Endodermal cell (in vitro differentiated cells): ENCODE results near the gene CLDN22. TPM values are rescaled to one million over a fixed set of nuclear protein-coding genes. Genes with fewer than 3 reads are reported as not detected.
"Not testable (repeated sequence)": the region's sequence is repeated elsewhere in the genome, so short reads cannot be mapped to it uniquely, and the experiment has no call there.

Source experiments
- DNase-seq: peaks from one replicate; pipeline ENCODE4 v3.0.0-alpha.2; 2017
- H3K27ac ChIP-seq: 2 replicates; pipeline ENCODE4 v1.5.1; 2013; ENCODE audit warnings: mild to moderate bottlenecking, low read depth, low read length, moderate library complexity
- H3K27me3 ChIP-seq: 2 replicates; pipeline ENCODE4 v1.6.1; 2013; ENCODE audit warnings: mild to moderate bottlenecking, low read length, moderate library complexity; ENCODE audit not compliant: insufficient read depth, control insufficient read depth, poor library complexity, severe bottlenecking
- H3K36me3 ChIP-seq: 2 replicates; pipeline ENCODE4 v1.7.0; 2013; ENCODE audit warnings: mild to moderate bottlenecking, low read length, moderate library complexity; ENCODE audit not compliant: control insufficient read depth, insufficient read depth
- H3K4me1 ChIP-seq: one replicate; pipeline ENCODE4 v1.7.0; 2013; ENCODE audit warnings: low read length; ENCODE audit not compliant: control insufficient read depth, insufficient read depth
- H3K4me3 ChIP-seq: 2 replicates; pipeline ENCODE4 v1.5.1; 2013; ENCODE audit warnings: mild to moderate bottlenecking, low read length, moderate library complexity
- H3K9ac ChIP-seq: 2 replicates; pipeline ENCODE4 v1.6.1; 2013; ENCODE audit warnings: mild to moderate bottlenecking, low read length, moderate library complexity; ENCODE audit not compliant: poor library complexity, severe bottlenecking; ENCODE audit errors: extremely low read depth
- H3K9me3 ChIP-seq: 2 replicates; pipeline ENCODE4 v1.6.1; 2013; ENCODE audit warnings: mild to moderate bottlenecking, low read length, moderate library complexity; ENCODE audit not compliant: control insufficient read depth
- H3K27ac Mint-ChIP-seq: 2 replicates; pipeline ENCODE4 v1.8.0; 2020; ENCODE audit warnings: mixed read lengths
- H3K27me3 Mint-ChIP-seq: 2 replicates; pipeline ENCODE4 v1.8.0; 2021; ENCODE audit warnings: mild to moderate bottlenecking, mixed read lengths; ENCODE audit not compliant: insufficient read depth
- H3K36me3 Mint-ChIP-seq: 2 replicates; pipeline ENCODE4 v1.8.0; 2020; ENCODE audit warnings: low read depth, mixed read lengths
- H3K4me1 Mint-ChIP-seq: 2 replicates; pipeline ENCODE4 v1.8.0; 2020; ENCODE audit warnings: mixed read lengths
- H3K4me3 Mint-ChIP-seq: 2 replicates; pipeline ENCODE4 v1.8.0; 2020; ENCODE audit warnings: mild to moderate bottlenecking, moderate library complexity, mixed read lengths
- H3K9me3 Mint-ChIP-seq: 2 replicates; pipeline ENCODE4 v1.8.0; 2020; ENCODE audit warnings: mild to moderate bottlenecking, mixed read lengths
- CTCF ChIP-seq: fragments of 200-600 bp; sonication (generic); conservative IDR thresholded peaks from 2 replicates; pipeline ENCODE4 v1.5.0; 2021; ENCODE audit warnings: antibody characterized with exemption, mild to moderate bottlenecking
- WGBS, 2 experiments: methylation state at CpG; one replicate each; pipeline versions ENCODE4 v1.1.5 to v1.1.7; 2013; ENCODE audit warnings: missing lambda C conversion rate in 2 of 2, mixed read lengths in 1 of 2; ENCODE audit not compliant: insufficient coverage in 1 of 2, insufficient read length in 1 of 2; 5-methylcytosine and 5-hydroxymethylcytosine counted together
- total RNA-seq, 2 donors: library from RNA; stranded (reverse); fragmentation: NEBNext Ultra II Directional in 1 of 2; extraction: Animal tissue kit (Norgen Biotek cat#: 25700) in 1 of 2; gene quantifications; 2 replicates in 1 of 2; 3 replicates in 1 of 2; pipeline ENCODE4 v1.2.1, GENCODE V29; 2021

Gene CLDN22
- total RNA-seq, 2 donors from 2014 or later = 0.15 TPM; not detected in 1

- peaks cover 6% of the 10 kb centered on the region for H3K4me1 Mint-ChIP-seq
- H3K9ac ChIP-seq = no peak overlapping the region
- peaks cover 39% of the 10 kb centered on the region for H3K9me3 Mint-ChIP-seq
- peaks cover 36% of the 10 kb centered on the region for H3K36me3 Mint-ChIP-seq
- H3K4me3 Mint-ChIP-seq = no peak overlapping the region
- H3K27ac Mint-ChIP-seq = no peak overlapping the region
- no peak for DNase-seq
- WGBS, 2 experiments = 94 to 96% methylated on average over 4 to 7 of the region's 7 CpGs
- H3K4me3 ChIP-seq = no peak overlapping the region
- H3K27me3 Mint-ChIP-seq = no peaks in the 10 kb centered on the region
- peaks cover 42% of the 10 kb centered on the region for H3K9me3 ChIP-seq
- H3K36me3 ChIP-seq = peaks cover 14% of the 10 kb centered on the region
- no peaks in the 10 kb centered on the region for H3K4me1 ChIP-seq
- no peaks in the 10 kb centered on the region for H3K27me3 ChIP-seq
- no peak overlapping the region for H3K27ac ChIP-seq
- TF ChIP-seq CTCF = no peak
Observed at GRCh38 chr4:183324619-183325018, 4.5 kb upstream of the CLDN22 start.

- not testable (repeated sequence) for H3K27me3 ChIP-seq, H3K4me1 Mint-ChIP-seq, H3K27ac Mint-ChIP-seq, DNase-seq, H3K4me1 ChIP-seq, H3K9ac ChIP-seq, H3K27me3 Mint-ChIP-seq, H3K4me3 ChIP-seq, H3K27ac ChIP-seq, H3K4me3 Mint-ChIP-seq
- Mint-ChIP-seq H3K36me3 (peaks cover 41% of the 10 kb centered on the region), H3K9me3 (peaks cover 34% of the 10 kb centered on the region)
- 96 to 97% methylated on average over 3 to 11 of the region's 11 CpGs for WGBS, 2 experiments
- peaks cover 20% of the 10 kb centered on the region for H3K36me3 ChIP-seq
- peaks cover 38% of the 10 kb centered on the region for H3K9me3 ChIP-seq
Observed at GRCh38 chr4:183324056-183324455, 4.0 kb upstream of the CLDN22 start.

- no peak overlapping the region for H3K27ac Mint-ChIP-seq
- Histone ChIP-seq H3K36me3 (peaks cover 27% of the 10 kb centered on the region), H3K27me3 (no peaks in the 10 kb centered on the region), H3K9ac (no peak overlapping the region), H3K9me3 (peaks cover 30% of the 10 kb centered on the region), H3K4me1 (no peaks in the 10 kb centered on the region), H3K4me3 (no peak overlapping the region), H3K27ac (no peak overlapping the region)
- no peaks in the 10 kb centered on the region for H3K4me1 Mint-ChIP-seq
- H3K4me3 Mint-ChIP-seq = no peak overlapping the region
- peaks cover 47% of the 10 kb centered on the region for H3K36me3 Mint-ChIP-seq
- 91 to 95% methylated on average over 6 of the region's 6 CpGs for WGBS, 2 experiments
- H3K9me3 Mint-ChIP-seq = peaks cover 26% of the 10 kb centered on the region
- TF ChIP-seq CTCF = no peak
- no peak for DNase-seq
- H3K27me3 Mint-ChIP-seq = no peaks in the 10 kb centered on the region
Observed at GRCh38 chr4:183323295-183323694, 3.2 kb upstream of the CLDN22 start.

- H3K27me3 ChIP-seq = no peaks in the 10 kb centered on the region
- WGBS, 2 experiments = 93 to 97% methylated on average over 2 to 5 of the region's 5 CpGs
Observed at GRCh38 chr4:183322326-183322725, 2.2 kb upstream of the CLDN22 start, which contains the start of gene CLDN24. CLDN24 (minus strand) TSS chr4:183322426; CDS start chr4:183322426, 0 bp downstream.

More at GRCh38 chr4:183322326-183322725, 2.2 kb upstream of the CLDN22 start, which contains the start of gene CLDN24:
- H3K4me3 Mint-ChIP-seq = no peak within 1 kb of the TSS
- Histone ChIP-seq H3K4me1 (no peaks in the 10 kb centered on the region), H3K27ac (no peak within 1 kb of the TSS), H3K9me3 (peaks cover 20% of the 10 kb centered on the region), H3K36me3 (peaks cover 36% of the 10 kb centered on the region), H3K4me3 (no peak within 1 kb of the TSS), H3K9ac (no peak within 1 kb of the TSS)
- no peaks in the 10 kb centered on the region for H3K27me3 Mint-ChIP-seq
- no peak within 1 kb of the TSS for H3K27ac Mint-ChIP-seq
- H3K9me3 Mint-ChIP-seq = peaks cover 24% of the 10 kb centered on the region
- no peak for DNase-seq
- H3K36me3 Mint-ChIP-seq = peaks cover 47% of the 10 kb centered on the region
- H3K4me1 Mint-ChIP-seq = no peaks in the 10 kb centered on the region
- no peak for TF ChIP-seq CTCF
